Activated CD8-positive, alpha-beta memory T cell treated with anti-CD3 and anti-CD28 coated beads for 1 hour (primary cell): ENCODE results near the gene ABCA13.
"Not testable (repeated sequence)": the region's sequence is repeated elsewhere in the genome, so short reads cannot be mapped to it uniquely, and the experiment has no call there.

Experiments
- DNase-seq, 2 donors: peaks; one replicate each; pipeline ENCODE4 v3.0.0-alpha.2; 2020; ENCODE audit warnings: low read depth in 1 of 2; ENCODE audit errors: extremely low read depth in 1 of 2

ABCA13 gene

GRCh38 chr7:48175019-48175418 is 3.8 kb downstream of the ABCA13 start:
- DNase-seq = no peak

- no peak for DNase-seq
Measured at GRCh38 chr7:48176356-48176893, 5.2 kb downstream of the ABCA13 start.

- DNase-seq = no peak
Measured at GRCh38 chr7:48177271-48177670, 6.0 kb downstream of the ABCA13 start.

- no peak for DNase-seq
Measured at GRCh38 chr7:48179496-48180030, 8.3 kb downstream of the ABCA13 start.

GRCh38 chr7:48180981-48181380 is 9.7 kb downstream of the ABCA13 start:
- DNase-seq = no peak

GRCh38 chr7:48182718-48183369 is 11.6 kb downstream of the ABCA13 start:
- no peak for DNase-seq

- DNase-seq = no peak
Measured at GRCh38 chr7:48183370-48183743, 12.1 kb downstream of the ABCA13 start.

- DNase-seq = no peak
Measured at GRCh38 chr7:48183965-48184364, 12.7 kb downstream of the ABCA13 start.

- DNase-seq = no peak
Measured at GRCh38 chr7:48188776-48189520, 17.7 kb downstream of the ABCA13 start.

- no peak for DNase-seq
Measured at GRCh38 chr7:48192996-48193395, 21.7 kb downstream of the ABCA13 start.

GRCh38 chr7:48193421-48193820 is 22.2 kb downstream of the ABCA13 start:
- no peak for DNase-seq

GRCh38 chr7:48200946-48201589 is 29.8 kb downstream of the ABCA13 start:
- DNase-seq = not testable (repeated sequence)

GRCh38 chr7:48202916-48203315 is 31.7 kb downstream of the ABCA13 start:
- not testable (repeated sequence) for DNase-seq

GRCh38 chr7:48207155-48207675 is 36.0 kb downstream of the ABCA13 start:
- no peak for DNase-seq

- DNase-seq = no peak
Measured at GRCh38 chr7:48209004-48209600, 37.8 kb downstream of the ABCA13 start.

GRCh38 chr7:48213226-48213625 is 42.0 kb downstream of the ABCA13 start:
- no peak for DNase-seq

GRCh38 chr7:48217266-48217665 is 46.0 kb downstream of the ABCA13 start:
- no peak for DNase-seq

- DNase-seq = no peak
Measured at GRCh38 chr7:48217753-48218152, 46.5 kb downstream of the ABCA13 start.

GRCh38 chr7:48224042-48224441 is 52.8 kb downstream of the ABCA13 start:
- DNase-seq = no peak

- no peak for DNase-seq
Measured at GRCh38 chr7:48225101-48225500, 53.8 kb downstream of the ABCA13 start.

- DNase-seq = no peak
Measured at GRCh38 chr7:48237354-48237753, 66.1 kb downstream of the ABCA13 start.
